NCI-H1436 (cell line): Measurements from ENCODE around the gene LCE3A.
"Not testable (repeated sequence)": the region's sequence is repeated elsewhere in the genome, so short reads cannot be mapped to it uniquely, and the experiment has no call there.

Experiments
- DNase-seq: peaks from one replicate; lab custom pipeline; 2025; lab: John Stamatoyannopoulos, UW

LCE3A gene, protein sequence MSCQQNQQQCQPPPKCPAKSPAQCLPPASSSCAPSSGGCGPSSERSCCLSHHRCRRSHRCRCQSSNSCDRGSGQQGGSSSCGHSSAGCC

GRCh38 chr1:152622803-152623202 lies at the start of gene LCE3A:
Gene LCE3A, minus strand, starts transcription at chr1:152623103. Its CDS starts 0 bp downstream, at chr1:152623103.
- DNase-seq: no peak

GRCh38 chr1:152667648-152668047 lies 44.7 kb upstream of the LCE3A start:
- no peak for DNase-seq

DNA sequence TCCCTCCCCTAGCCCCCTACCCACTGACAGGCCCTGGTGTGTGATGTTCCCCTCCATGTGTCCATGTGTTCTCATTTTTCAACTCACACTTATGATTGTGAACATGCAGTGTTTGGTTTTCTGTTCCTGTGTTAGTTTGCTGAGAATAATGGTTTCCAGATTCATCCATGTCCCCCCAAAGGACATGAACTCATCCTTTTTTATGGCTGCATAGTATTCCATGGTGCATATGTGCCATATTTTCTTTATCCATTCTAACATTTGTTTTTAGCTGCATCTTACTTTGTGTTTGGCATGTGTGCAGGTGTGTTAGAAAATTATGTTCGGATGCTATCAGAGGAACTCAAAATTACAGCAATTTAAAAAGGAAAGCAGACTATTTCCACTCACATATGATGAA lies 43.3 kb upstream of the LCE3A start:
- not testable (repeated sequence) for DNase-seq

DNA sequence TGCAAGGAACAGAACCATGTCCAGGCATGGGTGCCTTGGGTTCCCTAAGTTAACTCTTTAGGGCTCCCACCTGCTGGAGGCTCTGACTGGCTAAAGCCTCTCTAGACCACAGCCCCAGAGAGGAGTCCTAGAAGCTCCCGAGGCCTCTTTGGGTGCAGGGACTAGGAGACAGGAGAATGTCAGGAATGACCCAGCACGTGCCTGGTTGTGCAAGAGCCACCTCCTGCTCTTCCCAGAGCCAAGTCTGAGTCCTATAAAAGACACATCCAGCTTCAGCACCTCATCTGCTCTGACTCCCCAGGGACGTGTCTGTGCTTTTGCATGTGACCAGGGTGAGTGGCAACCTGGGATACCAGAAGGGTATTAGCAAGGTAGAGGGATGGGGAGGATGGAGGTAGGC lies 40.2 kb upstream of the LCE3A start, which contains the start of gene LCE2D:
Gene LCE2D (plus strand): TSS at position 283 of the 400 bp plus-strand sequence. CDS start 726 bp downstream, outside the sequence.
- no peak for DNase-seq

GRCh38 chr1:152658649-152659048 lies 35.7 kb upstream of the LCE3A start:
- DNase-seq: no peak

GRCh38 chr1:152657677-152658076 lies 34.8 kb upstream of the LCE3A start:
- no peak for DNase-seq

GRCh38 chr1:152656459-152656858 lies 33.6 kb upstream of the LCE3A start:
- DNase-seq: no peak

DNA sequence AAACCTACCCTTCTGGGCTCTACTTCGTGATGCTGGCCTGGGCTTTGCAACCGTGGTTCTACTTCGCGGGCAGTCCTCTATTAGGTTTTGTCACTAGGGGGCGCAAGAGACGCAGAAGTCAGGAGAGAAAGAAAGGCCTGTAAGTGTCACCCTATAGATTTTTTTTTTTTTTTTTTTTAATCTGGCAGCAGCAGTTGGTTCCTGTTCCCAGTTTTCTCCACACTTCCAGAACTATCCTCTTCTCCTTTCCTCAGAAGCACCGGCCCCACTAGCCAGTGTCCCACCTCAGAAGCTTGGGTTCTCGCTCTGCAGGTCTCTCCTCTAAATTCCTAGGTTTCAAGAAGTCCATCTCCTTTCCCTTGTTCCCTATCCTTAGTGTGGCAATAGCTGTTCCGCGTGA lies 31.2 kb upstream of the LCE3A start:
- peak; percentile 39 for DNase-seq

GRCh38 chr1:152646656-152647055 lies 23.8 kb upstream of the LCE3A start:
- no peak for DNase-seq

GRCh38 chr1:152645146-152645545 lies 22.2 kb upstream of the LCE3A start:
- DNase-seq: no peak

DNA sequence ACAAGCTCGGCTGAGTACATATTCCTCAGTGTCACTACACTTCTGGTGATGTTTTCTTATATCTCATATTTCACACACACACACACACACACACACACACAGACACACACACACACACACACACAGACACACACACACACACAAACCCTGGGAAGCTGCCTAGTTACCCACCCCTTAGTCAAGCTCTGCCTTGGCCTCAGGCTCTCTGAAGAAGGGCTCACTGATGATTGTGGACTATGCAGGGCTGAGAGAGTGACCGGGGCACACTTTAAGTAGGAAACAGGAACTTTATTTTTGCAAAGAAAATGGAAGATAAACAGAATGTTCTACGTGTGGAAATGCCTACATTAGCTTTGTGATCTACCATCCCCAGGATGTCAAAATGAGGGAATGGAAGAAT lies 21.0 kb upstream of the LCE3A start:
- DNase-seq: no peak

DNA sequence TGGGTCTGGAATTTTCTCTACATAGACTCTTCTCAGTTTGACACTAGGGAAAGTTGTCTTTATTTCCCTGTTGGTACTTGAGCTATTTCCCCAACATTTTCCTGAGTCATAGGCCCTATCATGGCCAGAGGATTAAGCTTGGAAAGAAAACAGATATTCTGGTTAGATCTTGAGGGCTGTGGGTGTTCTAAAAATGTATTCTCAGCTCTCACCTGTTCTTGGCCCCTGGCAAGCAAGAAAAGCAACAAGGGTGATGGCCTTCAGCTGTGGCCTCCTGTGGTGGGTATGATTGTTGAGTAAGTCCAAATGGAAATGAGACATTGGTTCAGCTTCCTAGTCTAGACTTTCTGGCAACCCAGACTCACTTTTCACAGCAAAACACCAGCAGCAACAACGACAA lies 17.4 kb upstream of the LCE3A start:
- no peak for DNase-seq

DNA sequence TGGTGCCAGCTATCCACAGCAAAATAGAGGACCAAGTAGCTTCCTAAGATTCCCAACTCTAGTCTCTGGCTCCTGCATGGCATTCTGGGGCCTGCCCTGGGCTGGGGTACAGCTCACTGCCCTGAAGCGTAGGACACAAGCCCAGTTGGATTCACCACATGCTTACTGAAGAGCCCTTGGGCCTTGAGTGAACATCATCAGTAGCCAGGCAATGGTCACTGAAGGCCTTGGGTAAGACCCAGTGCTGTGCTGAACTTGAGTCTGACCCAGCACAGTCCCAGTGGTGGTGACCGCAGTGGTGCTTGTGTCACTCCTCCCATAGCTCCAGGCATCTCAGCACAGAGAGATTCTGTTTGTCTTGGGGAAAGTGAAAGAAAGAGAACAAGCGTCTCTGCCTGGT lies 7.7 kb upstream of the LCE3A start:
- no peak for DNase-seq

GRCh38 chr1:152626744-152627143 lies 3.8 kb upstream of the LCE3A start:
- DNase-seq: no peak

GRCh38 chr1:152623203-152623844 lies 421 bp upstream of the LCE3A start:
- no peak for DNase-seq

DNA sequence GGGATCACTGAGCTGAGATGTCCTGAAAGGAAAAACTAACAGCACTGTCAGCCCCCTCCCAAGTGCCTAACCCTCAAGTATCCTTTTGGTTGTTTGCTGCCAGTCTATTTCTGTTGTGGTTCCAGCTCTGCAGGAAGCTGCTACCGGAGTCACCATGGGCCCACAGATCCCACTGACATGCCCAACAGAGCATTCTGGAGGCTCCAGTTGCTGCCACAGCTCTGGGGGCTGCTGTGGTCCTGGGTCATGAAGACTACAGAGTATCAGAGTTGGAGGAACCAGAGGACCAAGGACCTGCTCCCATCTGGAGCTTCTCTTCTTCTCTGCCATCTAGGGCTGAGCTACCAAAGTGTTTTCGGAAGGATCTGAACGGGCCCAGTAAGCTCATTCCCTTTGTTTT lies 910 bp downstream of the LCE3A start:
- DNase-seq: no peak

- no peak for DNase-seq
These were observed 9.4 kb downstream of the LCE3A start, which contains the start of gene LCE3B for GRCh38 chr1:152613511-152613910. Gene LCE3B, plus strand, starts transcription at chr1:152613811. Its CDS starts 0 bp downstream, at chr1:152613811.

GRCh38 chr1:152599934-152600333 lies 23.0 kb downstream of the LCE3A start, which contains the start of gene LCE3C:
Gene LCE3C, plus strand, starts transcription at chr1:152600234. Its CDS starts 498 bp downstream, at chr1:152600732.
- no peak for DNase-seq

DNA sequence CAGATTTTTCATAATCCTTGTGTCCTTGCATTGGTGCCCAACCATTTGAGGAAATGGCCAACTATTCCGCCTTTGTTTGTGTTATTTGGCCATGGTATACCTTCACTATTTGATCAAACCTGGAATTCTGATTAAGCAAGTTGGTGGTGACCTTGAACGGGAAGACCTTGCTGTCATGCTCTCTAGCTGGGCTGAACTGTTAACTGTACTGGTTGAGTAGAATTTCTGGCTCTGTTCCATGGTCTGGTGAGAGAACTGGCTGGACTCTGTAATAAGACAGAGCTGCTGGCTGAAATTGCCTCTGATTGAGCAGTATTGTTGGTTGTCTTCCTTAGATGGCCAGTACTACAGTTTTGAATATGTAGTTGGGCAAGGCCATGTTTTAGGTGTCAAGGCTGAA lies 25.9 kb downstream of the LCE3A start:
- DNase-seq: no peak

DNA sequence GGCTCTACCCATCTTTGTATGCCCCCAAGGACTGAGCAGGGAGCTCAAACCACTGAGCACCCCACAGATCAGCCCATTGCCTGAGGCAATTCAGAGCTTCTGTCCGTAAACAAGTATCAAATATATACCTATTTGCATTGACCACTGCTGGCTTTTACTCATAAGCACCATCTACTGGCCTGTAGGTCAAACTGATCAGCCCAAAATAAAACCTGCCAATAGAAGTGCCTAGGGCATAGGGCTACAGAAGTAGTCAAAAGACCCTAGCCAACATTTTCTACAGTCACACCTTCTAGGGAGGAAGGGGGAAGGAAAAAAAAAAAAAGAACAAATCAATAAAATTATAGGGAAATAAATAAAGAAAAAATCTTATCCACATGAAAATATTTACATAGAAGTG lies 37.3 kb downstream of the LCE3A start:
- no peak for DNase-seq

- no peak for DNase-seq
These were observed 40.3 kb downstream of the LCE3A start for GRCh38 chr1:152582647-152583046.

- DNase-seq: no peak
These were observed 42.5 kb downstream of the LCE3A start, which contains the start of gene LCE3D for GRCh38 chr1:152580433-152580832. Gene LCE3D, minus strand, starts transcription at chr1:152580516. Its CDS starts 580 bp downstream, at chr1:152579936.

DNA sequence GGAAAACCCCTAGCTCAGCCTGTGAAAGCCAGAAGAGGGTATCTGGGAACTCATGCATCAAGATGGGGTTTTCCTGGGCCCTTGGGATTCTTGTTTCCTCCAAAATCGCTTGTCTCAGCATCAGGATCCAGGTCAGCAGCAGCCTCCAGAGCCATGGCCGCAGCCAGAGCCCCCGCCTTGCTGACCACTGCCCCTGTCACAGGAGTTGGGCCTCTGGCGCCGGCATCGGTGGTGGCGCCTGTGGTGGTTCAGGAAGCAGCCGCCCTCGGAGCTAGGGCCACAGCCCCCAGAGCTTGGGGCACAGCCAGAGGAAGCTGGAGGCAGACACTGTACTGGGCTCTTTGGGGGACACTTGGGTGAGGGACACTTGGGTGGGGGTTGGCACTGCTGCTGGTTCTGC lies 43.4 kb downstream of the LCE3A start:
- DNase-seq: not testable (repeated sequence)

DNA sequence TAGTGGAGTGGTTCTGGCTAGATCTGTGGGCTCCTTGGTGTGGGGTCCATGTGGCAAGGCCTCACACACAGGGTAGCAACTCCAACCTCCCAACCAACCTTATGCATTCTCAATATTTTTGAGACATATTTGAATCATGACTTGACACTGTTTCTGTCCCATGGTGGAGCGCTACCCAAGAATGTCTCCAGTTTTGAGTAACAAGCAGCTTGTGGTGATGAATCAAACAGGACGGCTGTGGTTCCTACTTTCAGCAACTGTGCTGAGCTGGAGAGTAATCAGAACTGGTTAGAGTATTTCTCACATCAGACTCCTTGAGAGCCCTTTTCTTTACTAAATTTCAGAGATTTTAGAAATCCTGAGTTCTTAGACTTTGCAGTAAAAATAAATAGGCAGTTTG lies 45.7 kb downstream of the LCE3A start:
- DNase-seq: no peak
